Heart left ventricle (tissue), 13 donors: Measurements from ENCODE around the gene PBX1.

Experiments used
- POLR2A ChIP-seq, 2 donors: fragments of 450-650 bp; IDR thresholded peaks; one replicate each; pipeline ENCODE4 v1.6.1; 2017; ENCODE audit warnings: antibody characterized with exemption in 2 of 2, mild to moderate bottlenecking in 2 of 2, moderate library complexity in 2 of 2
- TF ChIP-seq, protein P1 (sequence below), 12 donors: fragments of 200-600 bp; sonication (generic) in 4 of 12; IDR thresholded peaks; one replicate each; pipeline versions ENCODE4 v1.5.0 to v1.8.0; 2018 to 2022; ENCODE audit warnings: antibody characterized with exemption in 12 of 12, mild to moderate bottlenecking in 5 of 12
- donor health status: ischemic (EF 13 %, LVEDD 7.1; RV severe dilation, severe dysfunction).
- donor health status: DM: no; HTN: yes; CAD: no.
- donor health status: DM: no; HTN: no; CAD: no.
- donor health status: ischemic (EF 25% LVEDD 6.9; RV normal size, moderate dysfunction).
- donor health status: ischemic (EF 25% LVEDD 5.7; RV mildly dilated, moderate dysfunction).
- donor health status: ischemic (EF 35%, LVEDD 5.7; RV mildly dilated, moderate dysfunction).
- donor health status: nonischemic (EF 11% LVEDD 7.7; RV severe dilation, severe dysfunction).
- donor health status: DM: yes; HTN: yes; CAD: no.
- donor health status: PGD.
- donor health status: ischemic (EF 29% LVEDD 5.4; RV normal size, mild dysfunction).
- donor health status: nonischemic (EF 23%, LVEDD 6.1; RV moderate dilation, normal function).

DNA sequence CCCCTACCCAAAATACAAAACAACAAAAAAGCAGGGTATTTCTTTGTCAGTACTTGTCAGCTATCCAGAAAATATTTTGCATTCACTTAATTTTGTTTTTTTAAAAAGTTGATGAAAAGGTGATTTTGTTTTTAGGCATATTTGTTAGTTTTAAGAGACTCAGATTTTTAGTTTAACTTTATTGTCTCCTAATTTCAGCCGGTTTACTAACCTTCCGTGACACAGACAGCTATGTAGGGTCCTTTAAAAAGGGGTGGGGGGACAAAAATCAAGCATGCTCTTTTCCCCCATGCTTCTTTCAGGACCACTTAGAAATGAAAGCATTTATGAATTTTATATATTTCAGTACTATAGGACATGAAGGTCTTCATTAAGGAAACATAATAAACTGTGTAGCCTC is 1.6 kb downstream of the PBX1 start:
- no peak for TF ChIP-seq POLR2A (IDR thresholded peaks at IDR 0.05)
- TF ChIP-seq, protein P1, sequence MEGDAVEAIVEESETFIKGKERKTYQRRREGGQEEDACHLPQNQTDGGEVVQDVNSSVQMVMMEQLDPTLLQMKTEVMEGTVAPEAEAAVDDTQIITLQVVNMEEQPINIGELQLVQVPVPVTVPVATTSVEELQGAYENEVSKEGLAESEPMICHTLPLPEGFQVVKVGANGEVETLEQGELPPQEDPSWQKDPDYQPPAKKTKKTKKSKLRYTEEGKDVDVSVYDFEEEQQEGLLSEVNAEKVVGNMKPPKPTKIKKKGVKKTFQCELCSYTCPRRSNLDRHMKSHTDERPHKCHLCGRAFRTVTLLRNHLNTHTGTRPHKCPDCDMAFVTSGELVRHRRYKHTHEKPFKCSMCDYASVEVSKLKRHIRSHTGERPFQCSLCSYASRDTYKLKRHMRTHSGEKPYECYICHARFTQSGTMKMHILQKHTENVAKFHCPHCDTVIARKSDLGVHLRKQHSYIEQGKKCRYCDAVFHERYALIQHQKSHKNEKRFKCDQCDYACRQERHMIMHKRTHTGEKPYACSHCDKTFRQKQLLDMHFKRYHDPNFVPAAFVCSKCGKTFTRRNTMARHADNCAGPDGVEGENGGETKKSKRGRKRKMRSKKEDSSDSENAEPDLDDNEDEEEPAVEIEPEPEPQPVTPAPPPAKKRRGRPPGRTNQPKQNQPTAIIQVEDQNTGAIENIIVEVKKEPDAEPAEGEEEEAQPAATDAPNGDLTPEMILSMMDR (IDR thresholded peaks at IDR 0.05): no peak
